Activated CD8-positive, alpha-beta memory T cell treated with anti-CD3 and anti-CD28 coated beads for 48 hours (primary cell): ENCODE measurements around the gene SLC7A7.
"Not testable (repeated sequence)": the region's sequence is repeated elsewhere in the genome, so short reads cannot be mapped to it uniquely, and the experiment has no call there.

Source experiments
- DNase-seq, 3 experiments: peaks; one replicate each; pipeline ENCODE4 v3.0.0-alpha.2; 2020; ENCODE audit warnings: low read depth in 2 of 3, low spot score in 2 of 3

The SLC7A7 gene

GRCh38 chr14:22814941-22815713, at the start of gene SLC7A7:
SLC7A7 (minus strand) TSS chr14:22815435; CDS start chr14:22813398, 2,037 bp downstream.
- no peak for DNase-seq

- DNase-seq = no peak
These were observed 49.7 kb upstream of the SLC7A7 start for GRCh38 chr14:22864979-22865378.

GRCh38 chr14:22861651-22862050, 46.4 kb upstream of the SLC7A7 start:
- no peak for DNase-seq

GRCh38 chr14:22860377-22860776, 45.1 kb upstream of the SLC7A7 start:
- DNase-seq = not testable (repeated sequence)

GRCh38 chr14:22856428-22856827, 41.2 kb upstream of the SLC7A7 start:
- no peak for DNase-seq

- no peak for DNase-seq
These were observed 39.9 kb upstream of the SLC7A7 start for GRCh38 chr14:22854963-22855724.

GRCh38 chr14:22854296-22854695, 39.1 kb upstream of the SLC7A7 start:
- not testable (repeated sequence) for DNase-seq

- DNase-seq = peak; percentile 71 to 100 (median 100)
These were observed 37.9 kb upstream of the SLC7A7 start for GRCh38 chr14:22852940-22853767.

GRCh38 chr14:22852599-22852939, 37.3 kb upstream of the SLC7A7 start:
- no peak for DNase-seq

- DNase-seq = not testable (repeated sequence)
These were observed 36.9 kb upstream of the SLC7A7 start for GRCh38 chr14:22852178-22852577.

GRCh38 chr14:22850944-22851764, 35.9 kb upstream of the SLC7A7 start:
- DNase-seq = peak in 1 of 3 experiments; percentile 18

- no peak for DNase-seq
These were observed 34.1 kb upstream of the SLC7A7 start for GRCh38 chr14:22849212-22849819.

- no peak for DNase-seq
These were observed 33.3 kb upstream of the SLC7A7 start for GRCh38 chr14:22848351-22849164.

GRCh38 chr14:22847661-22848341, 32.6 kb upstream of the SLC7A7 start:
- no peak for DNase-seq

GRCh38 chr14:22846811-22847307, 31.6 kb upstream of the SLC7A7 start:
- no peak for DNase-seq

GRCh38 chr14:22845821-22846625, 30.8 kb upstream of the SLC7A7 start:
- no peak for DNase-seq

- DNase-seq = no peak
These were observed 29.8 kb upstream of the SLC7A7 start for GRCh38 chr14:22845103-22845394.
